NCI-H187 treated with DMSO at 0.1 percent for 48 hours (cell line): ENCODE data around the gene ROMO1.
"Not testable (repeated sequence)": the region's sequence is repeated elsewhere in the genome, so short reads cannot be mapped to it uniquely, and the experiment has no call there.

Experiments
- DNase-seq: peaks from one replicate; lab custom pipeline; 2025; lab: John Stamatoyannopoulos, UW

Gene ROMO1

DNA sequence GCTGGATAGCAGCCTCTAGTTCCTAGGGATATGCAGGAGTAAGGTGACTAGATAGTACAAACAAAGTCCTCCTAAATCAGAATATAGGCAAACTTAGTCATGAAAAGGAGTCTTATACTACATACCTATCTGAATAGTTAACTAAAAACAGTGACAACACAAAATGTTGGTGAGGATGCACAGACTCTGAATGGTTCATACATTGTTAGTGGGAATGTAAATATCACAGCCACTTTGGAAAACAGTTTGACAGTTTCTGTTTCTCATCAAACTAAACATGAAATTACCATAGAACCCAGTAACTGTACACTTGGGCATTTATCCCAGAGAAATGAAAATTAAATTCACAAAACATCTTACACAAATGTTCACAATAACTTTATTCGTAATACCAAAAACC, 17.2 kb upstream of the ROMO1 start:
- no peak for DNase-seq

DNA sequence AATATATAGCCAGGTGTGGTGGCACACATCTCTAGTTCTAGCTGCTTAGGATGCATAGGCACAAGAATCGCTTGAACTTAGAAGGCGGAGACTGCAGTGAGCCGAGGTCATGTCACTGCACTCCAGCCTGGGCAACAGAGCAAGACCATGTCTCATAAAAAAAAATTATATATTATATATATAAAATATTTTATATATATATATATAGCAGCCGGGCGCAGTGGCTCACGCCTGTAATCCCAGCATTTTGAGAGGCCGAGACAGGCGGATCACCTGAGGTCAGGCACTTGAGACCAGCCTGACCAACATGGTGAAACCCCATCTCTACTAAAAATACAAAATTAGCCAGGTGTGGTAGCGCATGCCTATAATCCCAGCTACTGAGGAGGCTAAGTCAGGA, 13.8 kb upstream of the ROMO1 start:
- not testable (repeated sequence) for DNase-seq

DNA sequence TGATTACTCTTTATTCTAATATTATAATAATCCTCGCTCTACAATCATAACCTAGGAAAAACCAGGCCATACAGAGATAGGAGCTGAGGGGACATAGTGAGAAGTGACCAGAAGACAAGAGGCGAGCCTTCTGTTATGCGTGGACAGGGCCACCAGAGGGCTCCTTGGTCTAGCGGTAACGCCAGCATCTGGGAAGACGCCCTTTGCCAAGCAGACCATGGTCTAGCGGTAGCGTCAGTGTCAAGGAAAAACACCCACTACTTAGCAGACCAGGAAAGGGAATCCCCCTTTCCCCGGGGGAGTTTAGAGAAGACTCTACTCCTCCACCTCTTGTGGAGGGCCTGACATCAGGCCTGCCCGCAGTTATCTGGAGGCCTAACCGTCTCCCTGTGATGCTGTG, 12.3 kb upstream of the ROMO1 start:
- DNase-seq: not testable (repeated sequence)

DNA sequence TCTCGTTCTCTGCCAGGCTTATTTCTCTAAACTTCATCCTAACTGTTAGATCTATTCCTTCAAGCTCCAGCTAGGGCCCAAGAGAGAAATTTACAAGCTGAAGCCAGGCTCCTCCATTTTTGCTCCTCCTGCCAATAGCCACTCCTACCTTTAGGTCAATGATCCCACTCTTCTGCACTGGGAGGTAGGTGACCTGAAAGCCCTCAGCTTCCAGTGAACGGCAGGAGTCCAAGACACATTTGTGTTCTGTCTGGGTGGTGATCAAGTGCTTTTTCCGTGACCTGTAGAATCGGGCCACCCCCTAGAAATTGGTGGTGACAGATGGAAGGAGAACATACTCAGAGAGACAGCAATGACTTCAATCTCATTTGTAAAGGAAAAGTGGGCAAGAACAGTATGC, 8.9 kb upstream of the ROMO1 start:
- DNase-seq: no peak

DNA sequence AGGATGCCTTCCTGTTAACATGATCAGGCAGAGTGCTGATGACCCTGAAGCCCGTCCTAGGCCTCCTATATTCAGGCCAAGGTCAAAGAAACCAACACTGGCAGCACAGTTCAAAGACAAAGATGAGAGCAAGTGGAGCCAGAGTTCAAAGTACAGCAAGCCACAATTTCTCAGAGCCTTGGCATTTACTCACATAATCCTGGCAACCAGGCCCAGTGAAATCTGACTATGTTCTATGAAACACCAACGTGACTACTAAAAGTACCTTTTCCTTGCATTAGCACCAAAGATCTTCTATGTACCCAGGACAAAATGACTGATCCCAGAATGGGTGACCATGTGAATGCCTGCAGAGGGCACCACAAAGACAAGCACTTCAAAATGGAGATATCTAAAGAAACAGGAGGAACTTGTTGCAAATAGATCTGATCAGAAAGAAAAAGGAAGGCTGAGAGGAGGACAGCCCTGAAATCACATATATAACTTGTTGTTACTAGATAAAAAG, 3.9 kb upstream of the ROMO1 start:
- no peak for DNase-seq

DNA sequence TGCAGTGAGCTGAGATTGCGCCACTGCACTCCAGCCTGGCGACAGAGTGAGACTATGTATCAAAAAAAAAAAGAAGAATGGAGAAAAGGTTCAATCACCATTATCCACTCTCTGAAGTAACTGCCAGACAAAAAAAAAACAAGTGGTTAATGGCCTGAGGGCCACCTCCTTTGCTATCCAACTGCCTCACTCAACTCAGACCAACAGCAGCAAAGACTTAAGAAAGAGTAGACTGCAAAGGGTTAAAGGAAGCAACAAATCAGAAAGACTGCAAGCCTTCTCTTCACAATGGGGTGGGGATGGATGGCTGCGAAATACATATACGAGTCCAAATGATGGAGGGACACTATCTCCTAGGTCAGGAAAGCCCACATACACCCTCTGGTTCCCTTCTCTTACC, 3.2 kb upstream of the ROMO1 start:
- DNase-seq: no peak

DNA sequence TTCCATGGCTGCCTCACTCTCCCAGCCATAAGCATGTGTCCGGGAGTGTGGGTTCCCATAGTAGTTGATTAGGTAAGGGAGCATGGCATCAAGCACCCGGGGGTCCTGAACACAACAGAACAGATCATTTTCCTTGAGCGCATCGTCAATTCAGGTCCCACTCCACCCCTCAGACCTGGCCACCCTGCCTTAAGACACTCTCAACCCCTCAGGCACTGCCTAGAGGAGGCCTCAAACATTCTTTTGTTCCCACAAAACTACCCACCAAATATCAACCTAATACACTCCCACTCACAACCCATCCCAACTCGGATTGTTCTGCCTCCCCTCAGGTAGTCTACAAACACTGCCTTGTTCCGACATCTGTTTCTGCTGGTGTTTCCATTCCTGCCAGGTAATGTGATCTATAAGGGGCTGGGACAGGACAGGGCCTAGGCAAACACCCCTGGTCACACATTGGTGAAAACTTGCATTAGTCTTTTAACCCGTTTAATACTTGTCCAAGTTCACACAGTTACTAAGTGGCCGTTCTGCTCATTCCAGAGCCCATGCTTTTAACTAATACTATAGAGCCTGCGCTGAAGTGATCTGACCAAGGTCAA, 1.4 kb upstream of the ROMO1 start:
- DNase-seq: no peak

DNA sequence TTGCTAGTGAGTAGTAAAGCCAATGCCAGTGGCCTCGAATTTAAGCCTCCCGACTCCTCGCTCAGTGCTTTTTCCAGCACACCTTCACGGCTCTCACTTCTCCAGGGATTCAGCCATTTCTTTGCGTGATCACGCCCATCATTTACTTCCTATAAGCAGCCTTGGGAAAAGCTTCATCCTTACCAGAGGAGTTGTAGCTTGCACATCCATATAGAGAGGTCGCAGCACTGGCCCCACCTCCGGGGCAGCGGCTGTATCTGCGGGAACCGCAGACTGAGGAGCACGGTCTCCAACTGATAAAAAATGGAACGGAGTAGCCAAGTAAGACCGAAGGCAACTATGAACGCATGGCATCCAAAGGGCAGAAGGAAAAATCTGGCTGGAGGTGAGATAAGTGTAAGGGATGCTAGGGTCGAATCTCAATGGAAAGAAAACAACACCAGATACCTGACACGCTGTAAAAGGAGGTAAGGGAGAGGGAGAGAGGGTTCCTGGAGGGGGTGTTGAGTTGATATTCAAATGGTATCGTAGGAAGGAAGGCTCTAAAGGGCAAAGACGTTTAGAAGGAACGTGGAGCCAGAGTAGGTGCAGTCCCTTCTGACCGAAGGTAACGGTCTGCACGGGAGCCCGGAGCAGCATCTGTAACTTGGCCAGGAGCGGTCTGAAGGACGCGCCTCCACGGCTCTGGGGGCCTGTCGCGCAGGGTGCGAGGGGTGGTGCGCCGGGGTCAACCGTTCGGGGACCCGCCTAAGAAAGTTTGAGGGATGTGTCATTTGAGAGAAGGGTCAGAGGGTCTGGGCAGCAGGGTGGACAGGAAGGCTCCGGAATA, 693 bp upstream of the ROMO1 start:
- DNase-seq: no peak

DNA sequence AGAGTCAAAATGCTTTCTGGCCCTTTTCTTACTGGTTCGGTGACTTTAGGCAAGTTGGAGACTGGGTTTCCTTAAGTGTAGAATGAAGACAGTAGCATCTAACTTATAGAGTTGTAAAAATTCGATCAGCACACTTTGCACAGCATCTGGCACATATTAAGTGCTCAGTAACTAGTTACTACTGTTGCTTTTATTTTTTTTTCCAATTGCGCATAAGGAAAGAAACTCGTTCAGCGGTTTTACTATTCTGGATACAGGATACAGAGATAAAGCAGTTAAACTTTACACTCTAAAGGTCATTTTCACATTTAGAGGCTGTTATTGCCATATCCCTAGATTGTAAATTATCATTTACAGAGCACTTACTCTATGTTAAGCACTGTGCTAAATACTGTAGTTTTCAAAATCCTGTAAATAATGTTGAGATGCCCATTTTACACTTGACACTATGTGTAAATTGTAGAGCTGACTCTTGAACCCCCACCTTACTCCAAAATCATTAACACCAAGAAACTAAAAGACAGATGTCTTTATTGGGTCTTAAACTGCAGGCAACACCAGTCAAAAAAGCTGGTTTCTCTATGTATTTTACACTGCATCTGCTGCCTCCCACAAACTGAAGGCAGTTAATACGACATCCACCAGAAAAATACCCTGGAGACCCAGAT, 886 bp downstream of the ROMO1 start:
- DNase-seq: no peak

DNA sequence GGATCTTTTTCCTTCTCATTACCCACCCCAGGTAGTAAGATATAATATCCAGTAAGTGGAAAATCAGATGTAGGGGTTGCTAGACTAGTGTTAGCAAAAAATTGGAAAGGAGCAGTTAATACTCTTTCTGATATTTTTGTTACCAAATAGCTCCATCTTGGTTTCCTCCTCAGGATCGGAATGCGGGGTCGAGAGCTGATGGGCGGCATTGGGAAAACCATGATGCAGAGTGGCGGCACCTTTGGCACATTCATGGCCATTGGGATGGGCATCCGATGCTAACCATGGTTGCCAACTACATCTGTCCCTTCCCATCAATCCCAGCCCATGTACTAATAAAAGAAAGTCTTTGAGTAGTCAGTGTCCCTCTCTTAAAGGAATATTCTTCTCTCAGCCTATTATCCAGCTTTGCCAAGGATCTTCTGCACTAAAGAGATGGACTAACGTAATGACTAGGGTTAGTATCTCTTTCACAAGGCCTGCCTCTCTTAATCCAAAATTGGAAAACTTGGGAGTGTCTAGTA, 1.5 kb downstream of the ROMO1 start:
- no peak for DNase-seq

DNA sequence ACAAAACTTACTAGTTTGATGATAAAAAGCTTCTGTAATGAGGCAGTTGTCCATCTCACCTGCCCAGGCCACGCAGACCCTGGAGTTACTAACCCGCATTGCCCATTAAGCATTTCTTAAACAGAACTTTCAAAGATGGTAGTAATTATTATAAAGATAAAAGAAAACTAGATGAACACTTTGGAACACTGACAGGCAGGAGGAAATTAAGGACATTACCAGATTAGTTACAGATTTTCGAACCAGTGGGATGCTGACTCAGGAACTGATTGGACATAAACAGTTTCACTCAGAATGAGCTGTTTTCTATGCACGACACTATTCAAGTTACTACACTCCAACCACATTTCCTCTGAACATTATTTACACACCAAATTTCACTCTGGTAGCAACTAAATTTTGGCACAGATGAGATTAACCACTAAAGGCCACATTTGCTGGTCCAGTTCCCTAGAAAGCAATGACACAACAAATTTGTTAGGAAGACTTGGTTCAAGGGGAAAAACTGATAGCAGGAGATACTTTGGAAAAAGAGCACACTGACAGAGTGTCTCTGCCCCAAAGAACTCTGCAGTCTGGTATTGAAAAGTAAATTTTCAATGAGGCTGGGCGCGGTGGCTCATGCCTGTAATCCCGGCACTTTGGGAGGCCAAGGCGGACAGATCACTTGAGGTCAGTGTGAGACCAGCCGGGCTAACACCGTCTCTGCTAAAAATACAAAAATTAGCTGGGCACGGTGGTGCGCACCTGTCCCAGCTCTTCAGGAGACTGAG, 3.0 kb downstream of the ROMO1 start:
- DNase-seq: no peak

DNA sequence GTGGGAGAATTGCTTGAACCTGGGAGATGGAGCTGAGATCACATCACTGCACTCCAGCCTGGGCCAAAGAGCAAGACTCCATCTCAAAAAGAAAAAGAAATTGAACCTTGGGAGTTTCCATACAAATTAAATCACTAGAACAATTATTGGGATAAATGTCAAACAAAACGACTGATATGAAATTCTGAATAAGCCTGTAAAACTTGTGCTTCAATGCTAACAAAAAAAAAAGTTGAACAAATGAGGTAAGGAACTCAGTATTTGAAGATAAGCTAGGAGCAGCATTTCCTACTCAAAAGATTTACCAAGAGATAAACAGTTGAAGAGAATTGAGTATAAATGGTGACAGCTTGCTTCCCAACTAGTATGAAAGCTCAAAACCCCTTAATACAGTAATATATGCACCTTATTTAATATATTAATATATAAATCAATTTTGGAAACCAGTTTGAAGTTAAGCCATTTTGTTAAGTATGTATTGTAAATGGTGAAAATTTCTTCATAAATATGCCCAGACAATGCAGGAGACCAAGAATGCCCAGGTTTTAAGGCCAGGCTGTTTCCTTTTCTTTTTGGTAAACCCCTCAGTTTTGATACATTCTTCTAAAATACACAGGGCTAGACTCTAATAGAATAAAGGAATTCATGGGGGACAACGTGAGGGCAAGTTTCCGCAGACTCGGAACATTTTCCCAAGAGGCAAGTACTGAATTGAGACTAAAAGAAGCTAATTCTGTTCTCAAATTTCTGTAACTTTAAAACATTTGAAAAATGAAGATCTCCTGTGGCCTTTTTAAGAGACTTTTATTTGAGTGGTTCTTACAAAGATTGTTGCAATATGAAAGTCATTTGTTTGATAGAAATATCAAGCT, 3.9 kb downstream of the ROMO1 start:
- no peak for DNase-seq

DNA sequence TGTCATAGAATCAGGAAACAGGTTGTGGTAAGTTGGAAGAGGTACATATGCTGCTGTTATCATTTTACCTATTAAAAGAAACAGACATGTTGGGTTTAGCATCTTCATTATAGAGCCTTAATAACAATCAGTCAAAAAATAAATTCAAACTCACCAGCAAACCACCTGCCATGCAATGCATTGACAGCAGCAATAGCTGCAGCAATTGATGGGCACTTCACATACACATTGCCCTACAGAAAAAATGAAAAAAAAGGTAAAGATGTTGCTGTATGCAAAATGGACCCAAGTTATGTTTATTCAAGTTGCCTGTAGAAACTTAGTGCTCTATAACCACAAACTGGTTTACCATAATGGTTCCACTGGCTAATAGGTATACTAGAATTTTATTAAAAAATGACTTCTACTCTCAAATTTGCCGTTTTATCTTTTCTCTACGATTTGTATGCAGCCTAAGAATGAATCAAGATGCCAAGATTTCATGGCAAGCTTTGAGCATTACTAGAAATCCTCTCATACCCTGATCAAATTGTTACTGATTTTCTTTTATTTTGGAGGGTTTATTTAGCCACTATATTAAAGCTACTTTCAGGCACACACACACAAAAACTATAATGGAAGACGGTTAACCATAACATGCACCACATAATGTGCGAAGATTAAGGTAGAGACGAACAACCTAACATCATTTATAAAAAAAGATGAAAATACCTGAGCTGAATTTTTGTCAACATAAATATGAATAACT, 5.5 kb downstream of the ROMO1 start:
- DNase-seq: no peak

DNA sequence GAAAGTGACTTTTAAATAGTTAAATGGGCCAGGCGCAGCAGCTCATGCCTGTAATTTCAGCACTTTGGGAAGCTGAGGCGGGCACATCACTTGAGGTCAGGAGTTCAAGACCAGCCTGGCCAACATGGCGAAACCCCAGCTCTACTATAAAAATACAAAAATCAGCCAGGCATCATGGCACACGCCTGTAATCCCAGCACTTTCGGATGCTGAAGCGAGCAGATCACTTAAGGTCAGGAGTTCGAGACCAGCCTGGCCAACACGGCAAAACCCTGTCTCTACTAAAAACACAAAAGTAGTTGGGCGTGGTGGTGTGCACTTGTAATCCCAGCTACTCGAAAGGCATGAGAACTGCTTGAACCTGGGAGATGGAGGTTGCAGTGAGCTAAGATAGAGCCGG, 6.7 kb downstream of the ROMO1 start:
- not testable (repeated sequence) for DNase-seq

DNA sequence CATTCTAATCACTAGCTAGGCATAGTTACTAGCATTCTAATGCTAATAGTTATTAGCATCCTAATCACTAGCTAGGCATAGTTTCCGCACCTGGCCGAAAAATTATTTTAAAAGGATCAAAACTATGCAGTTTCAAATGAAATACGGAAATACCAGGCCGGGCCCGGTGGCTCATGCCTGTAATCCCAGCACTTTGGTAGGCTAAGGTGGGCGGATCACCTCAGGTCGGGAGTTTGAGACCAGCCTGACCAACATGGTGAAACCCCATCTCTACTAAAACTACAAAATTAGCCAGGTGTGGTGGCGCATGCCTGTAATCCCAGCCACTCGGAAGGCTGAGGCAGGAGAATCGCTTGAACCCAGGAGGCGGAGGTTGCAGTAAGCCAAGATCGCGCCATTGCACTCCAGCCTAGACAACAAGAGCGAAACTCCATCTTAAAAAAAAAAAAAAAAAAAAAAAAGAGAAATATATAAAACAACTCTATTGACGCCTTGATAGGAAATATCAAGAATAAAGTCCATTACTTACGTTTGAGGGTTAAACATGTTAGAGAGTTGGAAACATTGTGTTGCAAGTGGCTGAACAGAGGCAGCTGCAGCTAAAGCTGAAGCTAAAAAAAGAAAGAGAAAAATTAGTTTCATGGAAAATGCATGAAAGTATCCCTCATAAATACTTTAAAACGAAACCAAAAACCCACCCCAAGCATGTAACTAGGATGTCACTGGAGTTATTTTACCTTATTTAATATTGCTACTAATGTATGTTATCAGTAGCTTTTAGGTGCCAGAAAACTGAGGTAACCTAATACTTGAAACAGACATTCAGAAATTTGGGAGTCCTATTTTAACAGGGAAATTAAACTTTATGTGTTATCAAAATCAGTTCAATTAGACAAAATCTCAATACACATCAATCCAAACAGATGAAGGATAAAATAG, 7.7 kb downstream of the ROMO1 start:
- DNase-seq: not testable (repeated sequence)

DNA sequence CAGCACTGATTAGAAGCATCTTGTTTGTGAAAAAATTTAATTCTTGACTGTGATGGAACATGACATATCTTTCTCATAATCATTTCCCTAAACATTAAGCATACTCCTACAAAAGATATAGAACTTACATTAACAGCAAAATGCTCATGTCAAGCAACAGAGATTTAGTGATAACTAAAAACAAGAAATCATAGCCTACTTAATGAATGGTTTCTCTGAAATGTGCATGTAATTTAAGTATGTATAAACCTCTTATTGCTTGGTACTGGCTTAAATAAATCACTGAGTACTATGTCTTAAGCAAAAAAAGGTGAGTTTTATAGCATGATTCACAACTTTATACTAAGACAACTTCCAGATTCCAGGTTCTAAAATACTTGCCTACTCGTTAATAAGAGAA, 9.3 kb downstream of the ROMO1 start:
- DNase-seq: no peak

DNA sequence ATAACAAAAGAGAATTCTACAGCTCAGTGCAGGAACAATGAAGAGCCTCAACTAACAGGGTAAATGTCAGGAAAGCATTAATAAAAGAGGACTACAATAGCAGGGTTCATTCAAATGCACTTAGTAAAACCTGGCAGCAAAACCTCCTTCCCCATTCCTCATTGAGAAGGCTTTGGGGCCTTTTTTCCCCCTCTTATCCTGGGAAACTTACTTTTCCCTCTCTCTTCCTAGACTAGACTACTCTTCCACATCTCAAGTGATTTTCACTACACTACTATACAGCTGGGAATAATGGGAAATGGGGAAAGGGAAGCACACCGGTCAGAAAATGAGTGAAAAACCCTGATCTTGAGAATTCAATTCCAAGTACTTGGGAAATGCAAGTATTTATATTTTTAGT, 10.1 kb downstream of the ROMO1 start:
- no peak for DNase-seq

DNA sequence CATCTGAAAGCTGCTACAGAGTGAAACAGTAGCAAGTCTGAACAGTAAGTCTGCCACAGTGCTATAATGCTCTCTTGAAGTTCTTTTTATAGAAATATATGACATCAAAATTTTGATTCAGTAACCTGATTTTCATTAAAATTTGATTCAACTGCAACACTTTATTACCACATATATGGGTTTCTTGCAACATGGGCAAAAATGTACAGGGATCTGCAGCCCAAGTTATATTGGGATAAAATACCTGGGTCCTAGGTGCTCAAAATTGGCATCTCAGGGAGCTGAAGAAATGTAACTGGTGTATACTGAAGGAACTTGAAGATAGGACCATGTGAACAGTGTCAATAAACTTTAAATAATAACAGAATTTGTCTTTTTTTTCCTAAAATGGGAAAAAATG, 10.8 kb downstream of the ROMO1 start:
- no peak for DNase-seq

DNA sequence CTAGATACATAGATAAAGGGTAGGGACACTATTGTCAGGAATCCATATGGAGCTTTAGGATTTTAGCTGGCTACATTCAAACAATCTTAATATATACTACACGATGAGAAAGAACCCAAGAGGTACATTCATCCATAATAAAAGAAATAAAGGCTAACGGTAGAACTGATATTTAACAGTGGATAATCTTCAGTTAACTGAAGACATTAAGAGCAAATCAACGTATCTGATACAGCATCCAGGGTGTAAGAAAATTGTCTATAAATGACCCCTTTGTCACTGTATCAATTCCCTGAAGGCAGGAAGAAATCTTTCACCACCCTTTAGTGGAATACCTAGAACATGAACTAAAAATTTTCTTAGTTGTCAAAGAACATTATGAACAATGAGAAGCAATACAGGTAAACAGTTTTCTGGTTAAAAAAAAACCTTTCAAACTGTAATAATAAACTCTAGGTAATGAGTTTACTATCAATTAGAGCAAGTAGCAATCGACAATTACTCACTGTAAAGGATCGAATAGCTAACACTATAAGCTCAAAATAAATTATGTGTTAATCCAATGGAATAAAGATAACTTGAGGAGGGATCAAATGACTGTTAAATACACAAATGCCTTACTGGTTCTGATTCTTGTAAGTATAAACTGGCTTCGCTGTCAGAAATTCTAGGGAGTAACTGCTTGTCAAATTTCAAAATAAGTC, 11.8 kb downstream of the ROMO1 start:
- DNase-seq: no peak
